Choroid plexus epithelial cell (primary cell): ENCODE data around the gene SHOC2.
A peak's percentile ranks its signal among the peaks of the same experiment; 100 is the strongest.
"Not testable (repeated sequence)": the region's sequence is repeated elsewhere in the genome, so short reads cannot be mapped to it uniquely, and the experiment has no call there.

Source experiments
- DNase-seq: peaks from one replicate; pipeline ENCODE4 v3.0.0-alpha.2; 2010; ENCODE audit warnings: low read depth
- H3K4me3 ChIP-seq: 2 replicates; pipeline ENCODE4 v1.5.1; 2011; ENCODE audit warnings: low read depth, mild to moderate bottlenecking, control low read depth, low read length, moderate library complexity
- CTCF ChIP-seq: conservative IDR thresholded peaks from 2 replicates; pipeline ENCODE4 v1.5.1; 2011; ENCODE audit warnings: low read depth, mild to moderate bottlenecking, control low read depth, inconsistent platforms, low read length, moderate library complexity

SHOC2 gene

GRCh38 chr10:110901954-110902819, 17.2 kb upstream of the SHOC2 start:
- no peak overlapping the region for H3K4me3 ChIP-seq
- DNase-seq = peak; percentile 83
- no peak for TF ChIP-seq CTCF

- no peak for TF ChIP-seq CTCF
- no peak overlapping the region for H3K4me3 ChIP-seq
- no peak for DNase-seq
Observed at GRCh38 chr10:110903280-110904278, 15.8 kb upstream of the SHOC2 start.

GRCh38 chr10:110910138-110910537, 9.3 kb upstream of the SHOC2 start:
- no peak for DNase-seq
- TF ChIP-seq CTCF = no peak
- no peak overlapping the region for H3K4me3 ChIP-seq

- H3K4me3 ChIP-seq = no peak overlapping the region
- TF ChIP-seq CTCF = no peak
- DNase-seq = peak; percentile 73
Observed at GRCh38 chr10:110912374-110912773, 7.0 kb upstream of the SHOC2 start.

- no peak overlapping the region for H3K4me3 ChIP-seq
- TF ChIP-seq CTCF = no peak
- peak; percentile 44 for DNase-seq
Observed at GRCh38 chr10:110914431-110914830, 5.0 kb upstream of the SHOC2 start.

GRCh38 chr10:110915035-110915434, 4.4 kb upstream of the SHOC2 start:
- H3K4me3 ChIP-seq = no peak overlapping the region
- TF ChIP-seq CTCF = no peak
- no peak for DNase-seq

GRCh38 chr10:110915600-110915999, 3.8 kb upstream of the SHOC2 start:
- DNase-seq, H3K4me3 ChIP-seq: not testable (repeated sequence)
